8988T (cell line): Measurements from ENCODE around the gene C1orf21.

ENCODE experiments used
- DNase-seq: peaks from one replicate; pipeline ENCODE4 v3.0.0; 2011

The C1orf21 gene

GRCh38 chr1:184387476-184388318 is 868 bp downstream of the C1orf21 start:
- no peak for DNase-seq

- DNase-seq, result no peak
Measured at GRCh38 chr1:184388319-184388889, 1.6 kb downstream of the C1orf21 start.

GRCh38 chr1:184388971-184389370 is 2.1 kb downstream of the C1orf21 start:
- no peak for DNase-seq

GRCh38 chr1:184389446-184389845 is 2.6 kb downstream of the C1orf21 start:
- no peak for DNase-seq

GRCh38 chr1:184390889-184391288 is 4.1 kb downstream of the C1orf21 start:
- no peak for DNase-seq

- DNase-seq, result no peak
Measured at GRCh38 chr1:184392067-184392466, 5.2 kb downstream of the C1orf21 start.

- DNase-seq, result no peak
Measured at GRCh38 chr1:184392779-184393522, 6.1 kb downstream of the C1orf21 start.

- DNase-seq, result no peak
Measured at GRCh38 chr1:184393962-184394361, 7.1 kb downstream of the C1orf21 start.

GRCh38 chr1:184395370-184395769 is 8.5 kb downstream of the C1orf21 start:
- DNase-seq, result no peak

GRCh38 chr1:184395937-184396480 is 9.2 kb downstream of the C1orf21 start:
- no peak for DNase-seq

GRCh38 chr1:184399192-184399847 is 12.5 kb downstream of the C1orf21 start:
- DNase-seq, result no peak

- no peak for DNase-seq
Measured at GRCh38 chr1:184403961-184404726, 17.3 kb downstream of the C1orf21 start.

GRCh38 chr1:184404727-184405027 is 17.8 kb downstream of the C1orf21 start:
- no peak for DNase-seq

GRCh38 chr1:184405094-184405800 is 18.4 kb downstream of the C1orf21 start:
- no peak for DNase-seq

GRCh38 chr1:184405801-184406142 is 18.9 kb downstream of the C1orf21 start:
- no peak for DNase-seq

- no peak for DNase-seq
Measured at GRCh38 chr1:184406479-184406878, 19.6 kb downstream of the C1orf21 start.

- no peak for DNase-seq
Measured at GRCh38 chr1:184407816-184408510, 21.1 kb downstream of the C1orf21 start.

- DNase-seq, result no peak
Measured at GRCh38 chr1:184408580-184408979, 21.8 kb downstream of the C1orf21 start.

- no peak for DNase-seq
Measured at GRCh38 chr1:184409011-184409410, 22.2 kb downstream of the C1orf21 start.

GRCh38 chr1:184412472-184412871 is 25.6 kb downstream of the C1orf21 start:
- no peak for DNase-seq

GRCh38 chr1:184416481-184416880 is 29.7 kb downstream of the C1orf21 start:
- no peak for DNase-seq
